GM18951 (cell line): ENCODE measurements around the gene PELI2.

Source experiments
- POLR2A ChIP-seq: IDR thresholded peaks from 4 replicates; pipeline ENCODE4 v1.6.1; 2011; ENCODE audit warnings: mild to moderate bottlenecking; ENCODE audit not compliant: insufficient read length, insufficient read depth; ENCODE audit errors: extremely low read depth
- in situ Hi-C: fragments of 300-500 bp; cut with MboI; formaldehyde crosslinking; loops from one replicate; pipeline ENCODE4 v1.12.0; 2022; ENCODE audit warnings: low sequenced_read_pairs, mixed read lengths, inconsistent platforms; ENCODE audit not compliant: unreplicated experiment

Gene PELI2

DNA sequence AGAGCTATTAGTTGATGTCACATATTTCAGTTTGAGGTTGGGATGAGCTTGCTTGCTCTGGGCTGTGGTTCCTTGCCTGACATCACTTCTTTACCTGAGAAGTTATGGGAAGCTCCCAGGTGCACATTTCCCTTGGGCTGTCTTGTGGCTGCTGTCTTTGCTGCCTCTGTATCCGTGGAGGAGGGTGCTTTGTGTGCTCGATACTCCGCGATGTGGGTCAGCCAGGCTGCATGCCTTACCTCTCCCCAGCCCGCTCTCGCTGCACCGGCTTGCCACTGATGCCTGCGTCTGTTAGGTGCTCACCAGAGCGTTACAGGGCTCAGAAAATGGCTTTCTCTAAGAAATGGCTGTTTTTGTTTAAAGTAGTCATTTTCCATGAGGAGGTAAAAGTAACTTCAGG lies 19.6 kb downstream of the PELI2 start:
- in situ Hi-C loops, result no loop called here
- TF ChIP-seq POLR2A, result no peak

- TF ChIP-seq POLR2A, result no peak
- in situ Hi-C loops, result no loop called here
Measured at GRCh38 chr14:56138928-56139327, 20.7 kb downstream of the PELI2 start.

DNA sequence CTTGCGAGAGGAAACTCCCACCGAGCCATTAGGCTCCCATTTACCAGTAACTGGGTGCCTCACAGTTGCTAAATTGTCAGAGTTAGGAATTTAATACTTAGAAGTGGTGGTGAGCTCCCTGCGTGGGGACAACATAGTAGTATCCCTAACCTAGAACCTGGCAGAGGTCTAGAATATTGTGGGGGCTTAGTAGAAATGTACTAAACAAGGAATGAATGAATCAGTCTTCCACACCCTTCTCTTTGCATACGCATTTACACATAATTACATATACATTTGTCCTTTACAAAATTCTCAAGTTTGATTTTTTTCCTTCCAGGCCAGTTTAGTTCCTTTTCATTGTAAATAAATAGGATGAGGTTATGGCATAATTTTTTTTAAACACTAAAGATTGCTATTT lies 24.1 kb downstream of the PELI2 start:
- no peak for TF ChIP-seq POLR2A
- in situ Hi-C loops, result no loop called here

DNA sequence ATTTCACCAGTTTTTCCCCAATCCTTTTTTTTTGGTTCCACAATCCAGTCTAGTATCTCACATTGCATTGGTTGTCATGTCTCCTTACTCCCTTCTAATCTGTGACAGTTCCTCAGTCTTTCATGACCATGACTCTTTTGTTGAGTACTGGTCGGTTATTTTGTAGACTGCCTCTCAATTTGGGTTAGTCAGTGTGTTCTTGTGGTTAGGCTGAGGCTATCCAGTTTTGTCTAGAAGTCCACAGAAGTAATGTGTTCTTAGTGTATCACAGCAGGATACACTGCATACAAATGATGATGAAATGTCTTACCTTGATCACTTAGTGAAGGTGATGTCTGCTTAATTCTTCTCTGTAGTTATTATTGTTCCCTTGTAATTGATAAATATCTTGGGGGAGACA lies 24.8 kb downstream of the PELI2 start:
- TF ChIP-seq POLR2A, result no peak
- in situ Hi-C loops, result no loop called here

DNA sequence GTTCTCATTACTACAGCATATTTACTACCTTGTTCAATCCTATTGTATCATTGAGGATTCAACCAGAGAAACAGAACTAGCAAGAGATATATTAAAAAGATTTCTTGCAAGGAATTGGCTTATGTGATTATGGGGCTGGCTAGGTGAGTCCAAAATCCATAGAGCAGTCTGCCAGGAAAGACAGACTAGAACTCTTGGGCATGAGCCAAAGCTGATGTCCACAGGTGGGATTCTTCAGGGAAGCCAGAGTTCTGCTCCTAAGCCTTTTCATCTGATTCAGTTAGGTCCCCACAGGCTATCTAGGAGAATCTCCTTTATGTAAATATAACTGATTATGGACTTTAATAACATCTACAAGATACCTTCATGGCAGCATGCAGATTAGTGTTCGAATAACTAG lies 26.0 kb downstream of the PELI2 start:
- no peak for TF ChIP-seq POLR2A
- in situ Hi-C loops, result no loop called here

DNA sequence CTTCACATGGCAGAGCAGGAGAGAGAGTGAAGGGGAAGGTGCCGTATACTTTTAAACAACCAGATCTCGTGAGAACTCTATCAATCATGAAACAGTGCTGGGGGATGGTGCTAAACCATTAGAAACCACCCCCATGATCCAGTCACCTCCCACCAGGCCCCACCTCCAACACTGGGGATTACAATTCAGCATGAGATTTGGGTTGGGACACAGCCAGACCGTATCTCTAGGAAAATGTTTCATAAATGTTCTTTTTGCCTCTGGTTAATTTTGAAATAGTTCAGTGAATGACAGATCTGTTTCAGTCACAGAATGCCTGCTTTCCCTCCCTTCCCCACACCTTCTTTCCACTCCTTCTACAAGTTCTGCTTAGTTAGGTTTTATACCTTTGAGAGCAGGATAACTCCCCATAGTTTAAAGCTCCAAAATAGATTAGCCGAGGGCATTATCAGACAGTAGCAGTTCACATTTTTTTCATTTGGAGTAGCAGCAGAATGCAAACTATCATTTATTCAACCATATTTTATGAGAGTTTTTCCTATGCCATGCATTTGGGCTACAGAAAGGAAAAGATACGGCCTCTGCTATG lies 27.1 kb downstream of the PELI2 start:
- TF ChIP-seq POLR2A, result no peak

DNA sequence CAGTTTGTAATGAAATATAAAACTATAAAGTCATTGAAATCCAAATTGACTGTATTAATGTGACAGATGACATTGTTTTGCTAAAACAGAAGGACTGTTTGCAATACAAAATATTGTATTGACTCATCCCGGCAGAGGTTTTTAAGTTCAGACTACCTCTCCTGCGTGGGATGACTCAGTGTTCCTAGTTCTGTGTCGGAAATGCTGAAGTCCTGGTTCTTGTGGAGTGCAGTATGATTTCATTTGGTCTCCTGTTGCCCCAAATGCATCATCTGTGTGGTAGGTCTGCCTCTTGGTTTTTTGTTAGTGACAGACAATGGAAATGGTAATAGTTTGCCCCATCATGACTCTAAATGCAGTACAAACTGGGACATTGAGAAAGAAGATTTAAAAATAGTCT lies 27.8 kb downstream of the PELI2 start:
- TF ChIP-seq POLR2A, result no peak

More for the DNA sequence above, 27.1 kb downstream of the PELI2 start:
- in situ Hi-C loops, result no loop called here

GRCh38 chr14:56147449-56147848 lies 29.2 kb downstream of the PELI2 start:
- in situ Hi-C loops, result no loop called here
- TF ChIP-seq POLR2A, result no peak

More for the DNA sequence above, 27.8 kb downstream of the PELI2 start:
- in situ Hi-C loops, result no loop called here

DNA sequence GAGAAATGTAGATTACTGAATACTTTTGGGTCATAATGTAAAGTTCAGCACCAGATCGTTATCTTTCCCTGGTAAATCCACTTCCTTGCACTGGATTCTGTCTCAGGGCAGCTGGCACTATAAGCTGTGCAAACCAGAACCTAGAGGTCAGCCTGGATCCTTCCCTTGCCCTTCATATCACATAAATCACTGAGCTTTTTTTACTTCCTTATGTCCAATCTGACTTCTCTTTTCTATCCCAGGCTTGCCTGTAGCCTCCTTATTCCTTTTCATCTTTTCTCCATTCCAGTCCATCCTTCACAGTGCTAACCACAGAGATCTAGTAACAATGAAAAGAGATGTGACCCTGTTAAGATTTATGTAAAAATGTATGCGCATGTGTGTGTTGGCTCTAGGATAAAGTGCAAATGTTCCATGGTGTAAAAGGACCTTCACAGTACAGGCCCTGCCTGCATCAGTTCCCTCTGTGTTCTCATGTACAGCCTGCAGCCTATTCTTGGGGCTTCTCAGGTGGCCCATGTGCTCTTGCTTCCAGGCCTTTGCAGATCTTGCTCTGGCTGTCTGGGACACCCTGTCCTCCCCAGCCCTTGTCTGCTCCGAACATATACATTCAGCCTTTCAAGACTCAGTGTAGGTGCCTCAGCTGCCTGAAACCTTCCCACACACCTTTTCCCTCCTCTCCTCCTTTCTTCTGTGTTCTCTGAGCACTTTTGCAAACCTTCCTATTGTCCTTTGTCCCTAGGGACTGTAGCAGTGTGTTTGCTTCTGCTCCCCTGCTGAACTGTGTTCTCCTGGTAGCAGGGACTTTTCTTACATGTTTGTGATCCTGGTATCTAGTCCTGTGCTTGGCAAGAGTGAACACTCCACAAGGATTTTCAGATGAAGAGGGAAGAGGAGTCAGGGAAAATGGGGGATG lies 30.0 kb downstream of the PELI2 start:
- no peak for TF ChIP-seq POLR2A
- in situ Hi-C loops, result no loop called here

DNA sequence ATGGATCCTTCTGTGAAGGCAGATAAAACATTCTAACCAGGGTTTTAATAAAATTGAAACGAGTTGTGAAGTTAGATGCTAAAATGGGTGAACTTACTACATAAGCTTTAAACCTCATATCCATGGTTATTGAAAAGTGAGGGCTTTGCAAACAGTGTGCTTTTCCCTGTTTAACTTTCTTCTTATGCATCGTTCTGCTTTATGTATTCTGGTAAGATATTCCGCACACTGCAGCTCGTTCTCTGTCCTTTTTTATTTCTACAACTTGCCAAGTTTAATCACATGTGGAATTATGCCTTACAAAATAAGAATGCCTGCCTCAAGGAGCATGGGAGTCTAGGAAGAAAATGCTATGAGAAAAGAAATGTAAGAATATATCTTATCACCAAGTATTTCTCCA lies 30.9 kb downstream of the PELI2 start:
- in situ Hi-C loops, result no loop called here

DNA sequence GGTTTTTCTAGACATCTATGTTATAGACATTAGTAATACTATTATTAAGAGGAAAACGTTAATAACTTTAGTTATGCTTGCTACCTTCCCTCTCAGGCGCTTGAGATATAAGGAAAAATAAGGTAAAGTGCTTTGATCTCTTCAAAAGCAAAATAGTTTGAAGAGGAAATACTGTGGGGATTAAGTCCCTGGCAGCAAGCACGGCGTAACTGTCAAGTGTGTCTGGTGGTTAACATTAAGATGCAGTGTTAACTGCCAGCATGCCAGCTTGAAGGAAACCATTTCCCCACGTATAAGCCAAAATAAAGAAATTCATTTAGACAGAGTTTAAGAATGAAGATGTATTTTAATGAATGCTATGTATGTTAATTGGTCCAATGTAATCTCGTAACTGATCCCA lies 31.8 kb downstream of the PELI2 start:
- in situ Hi-C loops, result no loop called here
- TF ChIP-seq POLR2A, result no peak

More for the DNA sequence above, 30.9 kb downstream of the PELI2 start:
- TF ChIP-seq POLR2A, result no peak

GRCh38 chr14:56150645-56151345 lies 32.6 kb downstream of the PELI2 start:
- in situ Hi-C loops, result no loop called here

GRCh38 chr14:56152221-56152620 lies 34.0 kb downstream of the PELI2 start:
- TF ChIP-seq POLR2A, result no peak
- in situ Hi-C loops, result no loop called here

More at GRCh38 chr14:56150645-56151345, 32.6 kb downstream of the PELI2 start:
- no peak for TF ChIP-seq POLR2A
